IPS DF 19.7 (cell line): ENCODE measurements around the gene PATJ.
"Not testable (repeated sequence)": the region's sequence is repeated elsewhere in the genome, so short reads cannot be mapped to it uniquely, and the experiment has no call there.

Source experiments
- DNase-seq: peaks from one replicate; pipeline ENCODE4 v3.0.0-alpha.2; 2013; ENCODE audit warnings: low read depth, low spot score

The PATJ gene

GRCh38 chr1:61828805-61829204 is 86.5 kb downstream of the PATJ start:
- no peak for DNase-seq

GRCh38 chr1:61836649-61837048 is 94.4 kb downstream of the PATJ start:
- no peak for DNase-seq

GRCh38 chr1:61837607-61838006 is 95.3 kb downstream of the PATJ start:
- not testable (repeated sequence) for DNase-seq

- DNase-seq: no peak
Measured at GRCh38 chr1:61839679-61840078, 97.4 kb downstream of the PATJ start.

- no peak for DNase-seq
Measured at GRCh38 chr1:61842036-61842435, 99.8 kb downstream of the PATJ start.

GRCh38 chr1:61842863-61843514 is 100.7 kb downstream of the PATJ start:
- DNase-seq: no peak

GRCh38 chr1:61844006-61844405 is 101.7 kb downstream of the PATJ start:
- DNase-seq: no peak

GRCh38 chr1:61844664-61845063 is 102.4 kb downstream of the PATJ start:
- peak; percentile 23 for DNase-seq

GRCh38 chr1:61851235-61851634 is 109.0 kb downstream of the PATJ start:
- DNase-seq: no peak

- no peak for DNase-seq
Measured at GRCh38 chr1:61851849-61852669, 109.8 kb downstream of the PATJ start.

GRCh38 chr1:61852670-61853015 is 110.4 kb downstream of the PATJ start:
- no peak for DNase-seq

GRCh38 chr1:61853583-61853982 is 111.3 kb downstream of the PATJ start:
- DNase-seq: no peak

- DNase-seq: no peak
Measured at GRCh38 chr1:61864489-61864888, 122.2 kb downstream of the PATJ start.

- DNase-seq: no peak
Measured at GRCh38 chr1:61865646-61866220, 123.5 kb downstream of the PATJ start.

GRCh38 chr1:61869691-61870109 is 127.4 kb downstream of the PATJ start:
- no peak for DNase-seq

GRCh38 chr1:61872206-61872605 is 129.9 kb downstream of the PATJ start:
- DNase-seq: no peak

- no peak for DNase-seq
Measured at GRCh38 chr1:61873581-61873980, 131.3 kb downstream of the PATJ start.

GRCh38 chr1:61873994-61874393 is 131.7 kb downstream of the PATJ start:
- DNase-seq: no peak

GRCh38 chr1:61875198-61875597 is 132.9 kb downstream of the PATJ start:
- DNase-seq: no peak

GRCh38 chr1:61879887-61880474 is 137.7 kb downstream of the PATJ start:
- DNase-seq: not testable (repeated sequence)

GRCh38 chr1:61887076-61887867 is 145.0 kb downstream of the PATJ start:
- no peak for DNase-seq
